ENCODE data around the gene MAP2K7.
A peak's percentile ranks its signal among the peaks of the same experiment; 100 is the strongest.

MAP2K7 gene

DNA sequence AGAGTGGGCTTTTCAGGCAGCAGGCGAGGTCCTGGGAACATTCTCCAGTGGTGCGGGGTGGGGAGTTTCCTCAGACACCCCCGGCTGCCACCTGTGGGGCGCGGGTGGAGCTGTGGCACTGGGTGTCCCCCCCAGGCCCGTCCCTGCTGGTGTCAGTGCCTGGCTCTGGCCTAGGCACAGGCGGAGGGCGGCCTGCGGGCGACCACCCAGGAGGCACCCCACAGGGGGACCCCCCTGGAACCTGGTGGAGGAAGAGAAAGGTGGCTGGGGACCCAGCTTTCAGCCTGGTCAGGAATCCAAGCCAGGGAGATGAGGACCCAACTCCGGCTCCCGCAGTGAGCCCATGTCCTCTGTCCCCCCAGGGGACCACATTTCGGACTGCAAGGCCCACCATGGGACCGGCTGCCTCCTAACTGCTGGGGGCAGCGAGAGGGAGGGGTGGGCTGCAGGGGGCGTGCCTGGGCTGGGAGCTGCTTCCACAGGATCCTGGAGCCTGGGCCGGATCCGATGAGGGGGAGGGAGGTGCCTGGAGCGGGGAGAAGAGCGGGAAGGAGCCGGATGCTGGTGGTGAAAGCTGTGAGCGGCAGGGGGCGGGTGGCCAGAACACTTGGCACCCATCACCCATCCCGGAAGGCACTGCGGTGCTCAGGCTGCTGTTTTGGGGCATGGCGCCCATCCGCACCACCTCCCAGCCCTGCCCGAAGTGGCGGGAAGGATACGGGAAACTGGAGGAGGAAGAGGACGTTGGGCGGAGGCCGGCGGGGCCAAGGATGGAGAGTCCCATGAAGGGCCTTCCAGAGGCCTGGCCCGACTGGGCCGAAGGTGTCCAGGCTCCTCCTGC, 27.8 kb downstream of the MAP2K7 start:
- TF ChIP-seq, protein P1, sequence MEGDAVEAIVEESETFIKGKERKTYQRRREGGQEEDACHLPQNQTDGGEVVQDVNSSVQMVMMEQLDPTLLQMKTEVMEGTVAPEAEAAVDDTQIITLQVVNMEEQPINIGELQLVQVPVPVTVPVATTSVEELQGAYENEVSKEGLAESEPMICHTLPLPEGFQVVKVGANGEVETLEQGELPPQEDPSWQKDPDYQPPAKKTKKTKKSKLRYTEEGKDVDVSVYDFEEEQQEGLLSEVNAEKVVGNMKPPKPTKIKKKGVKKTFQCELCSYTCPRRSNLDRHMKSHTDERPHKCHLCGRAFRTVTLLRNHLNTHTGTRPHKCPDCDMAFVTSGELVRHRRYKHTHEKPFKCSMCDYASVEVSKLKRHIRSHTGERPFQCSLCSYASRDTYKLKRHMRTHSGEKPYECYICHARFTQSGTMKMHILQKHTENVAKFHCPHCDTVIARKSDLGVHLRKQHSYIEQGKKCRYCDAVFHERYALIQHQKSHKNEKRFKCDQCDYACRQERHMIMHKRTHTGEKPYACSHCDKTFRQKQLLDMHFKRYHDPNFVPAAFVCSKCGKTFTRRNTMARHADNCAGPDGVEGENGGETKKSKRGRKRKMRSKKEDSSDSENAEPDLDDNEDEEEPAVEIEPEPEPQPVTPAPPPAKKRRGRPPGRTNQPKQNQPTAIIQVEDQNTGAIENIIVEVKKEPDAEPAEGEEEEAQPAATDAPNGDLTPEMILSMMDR (conservative IDR thresholded peaks at IDR 0.05): no peak
- no peak overlapping the region for H3K27ac ChIP-seq

- TF ChIP-seq, protein P1 (conservative IDR thresholded peaks at IDR 0.05): no peak
These were observed 28.7 kb downstream of the MAP2K7 start for GRCh38 chr19:7932276-7932929.

GRCh38 chr19:7932930-7933300, 29.2 kb downstream of the MAP2K7 start:
- TF ChIP-seq, protein P1 (conservative IDR thresholded peaks at IDR 0.05): no peak
- H3K27ac ChIP-seq: no peak overlapping the region

More at GRCh38 chr19:7932276-7932929, 28.7 kb downstream of the MAP2K7 start:
- no peak overlapping the region for H3K27ac ChIP-seq

DNA sequence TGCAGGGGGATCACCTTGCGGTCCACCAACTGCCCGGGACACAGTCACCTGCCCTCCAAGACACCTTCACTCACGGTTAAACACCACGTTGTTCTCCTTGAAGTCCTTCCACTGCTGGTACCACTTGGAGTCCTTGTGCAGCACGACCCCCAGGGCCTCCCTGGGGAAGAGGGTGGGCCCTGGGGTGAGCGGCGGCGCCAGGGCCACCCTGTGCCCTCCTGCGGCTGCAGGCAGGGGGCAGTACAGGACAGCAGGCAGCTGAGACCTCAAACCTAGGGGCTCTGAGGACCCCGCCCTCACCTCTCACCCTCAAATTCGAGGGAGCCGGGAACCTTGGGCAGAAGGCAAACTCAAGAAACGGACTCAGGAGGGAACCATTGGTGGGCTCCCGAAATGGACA, 29.7 kb downstream of the MAP2K7 start:
- H3K27ac ChIP-seq: no peak overlapping the region
- TF ChIP-seq, protein P1 (conservative IDR thresholded peaks at IDR 0.05): peak; percentile 22; the same call in 1 of the 2 replicates

DNA sequence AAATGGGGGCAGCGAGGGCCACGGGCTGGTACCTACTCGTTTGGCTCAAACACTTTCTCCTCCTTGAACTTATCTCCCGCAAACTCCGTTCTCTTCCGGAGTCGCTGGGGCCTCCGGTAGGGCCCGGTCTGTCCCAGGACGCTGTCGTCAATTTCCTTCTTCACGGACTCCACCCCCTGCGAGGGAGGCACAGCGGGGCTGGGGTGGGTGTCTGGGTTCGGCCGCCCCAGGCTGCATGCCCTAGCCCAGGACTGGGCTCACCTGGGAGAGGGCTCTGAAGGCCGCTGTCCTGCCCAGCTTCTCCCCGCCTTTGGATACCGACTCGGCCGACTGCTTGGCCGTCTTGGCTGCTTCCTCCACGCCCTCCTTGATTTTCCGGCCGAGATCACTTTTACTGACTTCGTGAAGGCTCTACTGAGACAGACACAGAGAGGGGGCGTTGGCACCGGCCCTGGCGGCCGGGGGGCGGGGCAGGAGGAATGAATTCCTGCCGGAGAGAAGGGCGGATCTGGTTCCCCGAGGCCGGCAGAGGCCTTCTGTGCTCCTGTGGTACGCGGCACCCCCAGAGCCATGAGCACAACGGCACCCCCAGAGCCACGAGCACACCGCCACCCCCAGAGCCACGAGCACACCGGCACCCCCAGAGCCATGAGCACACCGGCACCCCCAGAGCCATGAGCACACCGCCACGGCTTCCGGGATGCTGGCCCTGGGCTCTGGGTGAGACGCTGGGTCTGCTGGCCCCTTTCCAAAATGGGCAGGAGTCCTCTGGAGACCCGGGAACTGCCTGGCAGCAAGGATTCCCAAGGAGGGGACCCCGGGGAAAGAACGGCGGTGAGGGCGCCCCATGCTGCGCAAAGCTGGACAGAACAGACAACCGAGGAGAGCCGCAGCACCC, 30.4 kb downstream of the MAP2K7 start:
- H3K27ac ChIP-seq: no peak overlapping the region
- TF ChIP-seq, protein P1 (conservative IDR thresholded peaks at IDR 0.05): no peak

GRCh38 chr19:7934766-7935165, 31.1 kb downstream of the MAP2K7 start:
- no peak overlapping the region for H3K27ac ChIP-seq
- TF ChIP-seq, protein P1 (conservative IDR thresholded peaks at IDR 0.05): no peak

- no peak overlapping the region for H3K27ac ChIP-seq
- TF ChIP-seq, protein P1 (conservative IDR thresholded peaks at IDR 0.05): no peak
These were observed 37.2 kb downstream of the MAP2K7 start for GRCh38 chr19:7940841-7941240.

Data from VCaP (cell line).